ENCODE data around the gene VWA3B.

GRCh38 chr2:98180456-98180855 lies 93.5 kb downstream of the VWA3B start:
- TF ChIP-seq CTCF (IDR thresholded peaks at IDR 0.05; ENCODE audit: insufficient read depth, low read length, poor library complexity, severe bottlenecking), result no peak
- no peak for TF ChIP-seq EZH2phosphoT487 (conservative IDR thresholded peaks at IDR 0.05; ENCODE audit: low read length)
